ENCODE results near the gene SFI1.

Gene SFI1

GRCh38 chr22:31603081-31603525 lies 106.8 kb downstream of the SFI1 start:
- no peak for DNase-seq

GRCh38 chr22:31603574-31603973 lies 107.2 kb downstream of the SFI1 start:
- DNase-seq, result no peak

- no peak for DNase-seq
Measured at GRCh38 chr22:31604137-31604705, 107.9 kb downstream of the SFI1 start.

DNA sequence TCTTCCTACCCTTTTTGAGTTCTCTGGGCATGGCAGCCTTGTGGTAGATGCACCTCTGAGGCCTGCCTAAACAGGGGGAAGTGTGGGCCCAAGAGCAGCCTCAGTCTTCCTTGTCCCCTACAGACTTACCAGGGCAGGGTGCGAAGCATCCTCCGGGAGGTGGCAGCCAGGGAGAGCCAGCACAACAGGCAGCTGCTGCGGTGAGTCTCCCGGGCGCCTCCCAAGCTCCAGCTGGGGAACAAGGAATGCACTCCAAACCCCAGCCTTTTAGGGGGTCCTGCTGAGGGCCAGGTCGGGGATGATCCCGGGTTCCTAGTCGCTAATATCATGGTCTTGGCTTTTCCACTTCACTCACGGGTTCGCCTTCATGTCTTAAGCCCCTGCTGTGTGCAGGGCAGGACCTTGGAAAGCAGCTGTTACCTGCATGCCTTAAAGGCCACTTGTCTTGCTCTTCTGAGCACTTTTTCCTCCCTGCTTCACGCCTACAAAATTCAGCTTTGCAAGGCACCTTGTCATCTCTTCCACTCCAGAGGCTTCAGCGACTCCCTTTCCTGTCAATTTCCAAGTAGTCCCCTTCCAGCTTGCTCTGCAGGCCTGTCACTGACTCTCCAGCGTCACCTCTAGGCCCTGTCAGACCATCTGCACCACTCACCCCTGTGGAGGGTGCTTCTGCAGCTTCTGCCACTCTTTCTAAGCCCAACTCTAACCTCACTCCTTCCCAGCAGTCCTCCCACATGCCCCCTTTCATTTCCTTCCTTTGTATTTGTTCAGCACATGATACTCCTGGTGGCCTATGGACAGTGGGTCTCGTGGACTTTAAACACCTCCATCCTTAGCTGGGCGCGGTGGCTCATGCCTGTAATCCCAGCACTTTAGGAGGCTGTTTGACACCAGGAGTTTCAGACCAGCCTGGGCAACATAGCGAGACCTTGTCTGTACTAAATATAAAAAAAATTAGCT lies 108.7 kb downstream of the SFI1 start:
- DNase-seq, result no peak

- no peak for DNase-seq
Measured at GRCh38 chr22:31605851-31606585, 109.7 kb downstream of the SFI1 start.

GRCh38 chr22:31607696-31608095 lies 111.4 kb downstream of the SFI1 start:
- no peak for DNase-seq

- DNase-seq, result no peak
Measured at GRCh38 chr22:31609716-31610115, 113.4 kb downstream of the SFI1 start.

DNA sequence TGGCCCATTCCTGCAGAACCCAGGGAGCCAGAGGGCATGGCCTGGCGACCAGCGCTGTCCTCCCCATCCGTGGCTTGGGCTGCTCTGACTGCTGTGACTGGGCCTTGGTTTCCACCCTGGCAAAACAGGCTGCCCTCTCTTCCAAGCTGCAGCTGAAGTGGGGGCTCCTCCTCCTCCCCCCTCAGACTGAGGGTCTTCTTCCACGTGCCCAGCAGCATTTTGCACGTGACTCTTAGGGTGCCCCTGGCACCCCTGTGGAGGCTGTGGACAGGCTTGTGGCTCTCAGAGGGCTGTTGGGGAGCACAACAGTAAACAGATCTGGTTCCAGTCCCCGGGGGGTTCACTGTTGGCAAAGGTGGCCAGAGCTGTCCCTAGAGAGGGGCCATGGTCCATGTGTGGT lies 114.3 kb downstream of the SFI1 start:
- no peak for DNase-seq

- no peak for DNase-seq
Measured at GRCh38 chr22:31611061-31611760, 114.9 kb downstream of the SFI1 start.

GRCh38 chr22:31612891-31613285 lies 116.6 kb downstream of the SFI1 start:
- DNase-seq, result no peak

- no peak for DNase-seq
Measured at GRCh38 chr22:31613286-31613903, 117.1 kb downstream of the SFI1 start.

- no peak for DNase-seq
Measured at GRCh38 chr22:31613904-31614296, 117.6 kb downstream of the SFI1 start.

DNA sequence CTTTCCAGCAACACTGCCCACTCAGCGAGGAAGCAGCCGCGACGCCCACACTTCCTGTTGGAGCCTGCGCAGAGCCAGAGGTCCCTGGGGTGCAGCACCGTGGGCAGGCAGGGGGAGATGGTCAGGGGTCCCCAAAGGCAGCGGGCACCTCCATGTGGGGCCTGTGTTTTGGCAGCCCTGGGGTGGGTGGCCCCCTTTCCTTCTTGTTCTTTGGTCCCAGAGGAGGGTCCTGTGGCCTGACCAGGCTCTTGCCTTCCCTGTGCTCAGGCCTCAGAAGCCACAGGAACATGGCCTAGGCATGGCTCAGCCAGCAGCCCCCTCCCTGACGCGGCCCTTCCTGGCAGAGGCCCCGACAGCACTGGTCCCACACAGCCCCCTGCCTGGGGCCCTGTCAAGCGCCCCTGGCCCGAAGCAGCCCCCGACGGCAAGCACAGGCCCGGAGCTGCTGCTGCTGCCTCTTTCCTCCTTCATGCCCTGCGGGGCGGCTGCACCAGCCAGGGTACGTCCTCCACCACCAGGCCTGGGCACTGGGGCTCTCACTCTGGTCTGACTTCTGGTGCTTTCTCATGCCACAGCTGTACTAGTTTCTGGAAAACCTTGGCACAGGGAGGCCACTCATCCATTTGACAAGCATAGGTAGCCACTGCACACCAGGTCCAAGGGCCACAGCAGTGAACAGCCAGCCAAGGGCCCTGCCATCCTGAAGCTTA lies 118.6 kb downstream of the SFI1 start:
- no peak for DNase-seq

GRCh38 chr22:31615491-31615860 lies 119.1 kb downstream of the SFI1 start:
- DNase-seq, result no peak

DNA sequence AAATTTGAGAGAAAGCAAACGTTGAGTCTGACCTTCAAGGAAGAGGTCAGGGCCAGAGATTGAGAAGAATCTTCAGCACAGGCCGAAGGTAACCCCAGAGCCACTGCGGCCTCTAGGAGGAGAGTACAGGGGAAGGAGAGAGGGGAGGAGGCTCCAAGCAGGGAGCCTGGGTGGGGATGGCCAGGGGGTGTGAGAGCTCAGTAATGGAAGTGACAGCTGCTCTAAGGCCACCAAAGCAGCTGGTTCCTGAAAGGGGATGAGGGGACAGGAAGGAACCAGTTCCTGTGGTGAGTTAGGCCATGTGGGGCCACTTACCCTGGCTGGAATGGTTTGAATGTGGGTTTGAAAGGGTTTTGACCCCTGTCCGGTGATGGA lies 119.6 kb downstream of the SFI1 start:
- DNase-seq, result no peak

DNA sequence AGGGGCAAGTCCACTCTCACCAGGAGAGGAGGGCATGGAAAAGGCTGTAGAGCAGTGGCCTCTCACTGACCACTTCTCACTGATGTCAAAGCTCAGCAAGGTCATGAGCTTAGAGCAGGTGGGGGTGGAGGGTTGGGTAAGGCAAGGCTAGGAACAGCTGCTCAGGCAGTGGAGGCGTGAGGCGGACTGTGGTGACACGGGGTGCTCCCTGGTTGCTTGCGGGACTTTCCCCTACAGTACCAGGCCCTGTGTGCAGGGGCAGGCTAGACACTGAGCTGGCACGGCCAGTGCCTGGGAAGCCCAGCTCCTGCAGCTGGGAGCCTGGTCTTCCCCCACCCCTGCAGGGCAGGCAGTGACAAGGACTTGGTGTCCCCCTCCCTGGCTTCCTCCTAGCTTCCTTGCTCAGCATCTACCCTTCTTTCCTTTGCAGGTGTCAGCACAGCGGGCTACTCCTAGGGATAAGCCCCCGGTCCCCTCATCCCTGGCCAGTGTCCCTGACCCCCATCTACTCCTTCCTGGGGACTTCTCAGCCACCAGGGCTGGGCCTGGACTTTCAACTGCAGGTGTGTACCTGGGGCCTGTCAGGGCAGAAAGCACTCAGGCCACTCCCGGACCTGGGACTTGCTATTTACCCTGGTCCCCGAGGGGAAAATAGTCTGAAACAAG lies 120.1 kb downstream of the SFI1 start:
- no peak for DNase-seq

GRCh38 chr22:31618057-31618456 lies 121.7 kb downstream of the SFI1 start:
- no peak for DNase-seq

GRCh38 chr22:31618471-31619176 lies 122.3 kb downstream of the SFI1 start:
- DNase-seq, result no peak

DNA sequence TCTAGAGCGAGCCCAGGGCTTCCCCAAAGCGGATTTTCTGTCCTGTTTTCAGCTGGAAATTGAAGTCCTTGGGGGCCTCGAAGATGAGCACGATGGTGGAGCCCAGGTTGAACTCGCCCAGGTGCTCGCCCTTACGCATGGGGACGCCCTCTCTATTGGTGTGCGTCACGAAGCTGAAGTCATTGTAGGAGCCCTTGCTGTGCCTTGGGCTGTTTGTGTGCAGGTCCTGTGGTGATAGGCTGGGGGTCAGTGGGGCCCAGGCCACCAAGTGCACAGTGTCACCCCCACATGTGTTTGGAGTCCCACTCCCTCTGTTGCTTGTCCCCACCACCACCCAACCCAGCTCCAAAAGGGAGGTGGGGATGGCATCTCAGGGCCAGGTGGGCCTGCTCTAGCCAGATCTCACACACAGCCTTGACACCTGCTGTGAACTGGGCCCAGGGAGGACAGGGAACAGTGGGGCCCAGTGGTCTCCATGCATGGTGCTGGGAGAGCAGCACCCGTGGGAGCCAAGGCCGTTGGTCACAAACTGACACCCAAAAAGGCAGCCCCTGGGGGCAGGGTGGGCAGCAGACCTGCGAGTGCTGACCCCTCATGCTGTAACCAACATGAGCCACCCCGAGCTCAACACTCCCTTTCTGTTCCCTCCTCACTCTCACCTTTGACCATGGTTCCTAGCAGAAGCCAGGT lies 123.4 kb downstream of the SFI1 start:
- no peak for DNase-seq

Data from NCI-H748 treated with DMSO at 0.1 percent for 48 hours (cell line).